ENCODE measurements around the gene GARNL3. TPM values are rescaled to one million over a fixed set of nuclear protein-coding genes. Genes with fewer than 3 reads are reported as not detected.

GARNL3 gene
- total RNA-seq, 6 experiments from 2014 or later, result 4.4 to 9.7 (median 6.1) TPM

DNA sequence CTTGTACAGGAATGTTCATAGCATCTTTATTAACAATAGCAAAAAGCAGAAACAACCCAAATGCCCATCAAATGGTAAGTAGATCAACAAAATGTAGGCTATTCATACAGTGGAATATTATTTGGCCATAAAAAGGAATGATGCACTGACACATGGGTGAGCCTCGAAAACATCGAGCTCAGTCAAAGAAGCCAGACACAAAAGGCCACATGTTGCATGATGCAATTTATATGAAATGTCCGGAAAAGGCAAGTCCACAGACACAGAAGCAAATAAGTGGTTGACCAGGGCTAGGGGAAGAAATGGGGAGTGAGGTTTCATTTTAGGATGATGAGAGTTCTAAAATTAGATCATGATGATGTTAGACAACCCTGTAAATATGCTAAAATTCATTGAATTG lies 115.9 kb downstream of the GARNL3 start:
- 89% methylated on average over 3 of the region's 3 CpGs for WGBS (ENCODE audit: insufficient coverage, low coverage, low lambda C conversion rate, missing lambda C conversion rate)

DNA sequence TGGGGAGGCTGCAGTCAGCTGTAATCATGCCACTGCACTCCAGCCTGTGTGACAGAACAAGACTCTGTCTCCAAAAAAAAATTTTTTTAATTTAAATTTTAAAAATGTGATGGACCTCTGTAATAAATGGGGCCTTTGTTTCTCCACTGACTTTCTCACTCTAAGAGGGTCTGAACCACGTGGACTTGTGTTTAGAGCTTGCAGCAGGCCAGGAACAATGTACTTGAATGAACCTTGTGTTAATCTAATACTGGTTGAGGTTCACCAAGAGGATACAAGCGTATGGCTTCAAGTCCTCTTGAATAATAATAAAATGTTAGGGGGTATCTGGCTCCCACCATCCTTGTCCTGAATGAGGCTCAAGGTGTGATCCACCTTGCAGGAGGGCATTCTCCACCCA lies 118.0 kb downstream of the GARNL3 start:
- no peaks in the 10 kb centered on the region for H3K36me3 ChIP-seq
- H3K27ac ChIP-seq, result no peak overlapping the region
- DNase-seq, result no peak
- no peaks in the 10 kb centered on the region for H3K4me1 ChIP-seq
- H3K27me3 ChIP-seq, result no peaks in the 10 kb centered on the region
- peaks cover 0 to 2% (median 0%) of the 10 kb centered on the region in 4 donors for H3K9me3 ChIP-seq
- TF ChIP-seq POLR2A (IDR thresholded peaks at IDR 0.05), result no peak
- TF ChIP-seq, protein P1, sequence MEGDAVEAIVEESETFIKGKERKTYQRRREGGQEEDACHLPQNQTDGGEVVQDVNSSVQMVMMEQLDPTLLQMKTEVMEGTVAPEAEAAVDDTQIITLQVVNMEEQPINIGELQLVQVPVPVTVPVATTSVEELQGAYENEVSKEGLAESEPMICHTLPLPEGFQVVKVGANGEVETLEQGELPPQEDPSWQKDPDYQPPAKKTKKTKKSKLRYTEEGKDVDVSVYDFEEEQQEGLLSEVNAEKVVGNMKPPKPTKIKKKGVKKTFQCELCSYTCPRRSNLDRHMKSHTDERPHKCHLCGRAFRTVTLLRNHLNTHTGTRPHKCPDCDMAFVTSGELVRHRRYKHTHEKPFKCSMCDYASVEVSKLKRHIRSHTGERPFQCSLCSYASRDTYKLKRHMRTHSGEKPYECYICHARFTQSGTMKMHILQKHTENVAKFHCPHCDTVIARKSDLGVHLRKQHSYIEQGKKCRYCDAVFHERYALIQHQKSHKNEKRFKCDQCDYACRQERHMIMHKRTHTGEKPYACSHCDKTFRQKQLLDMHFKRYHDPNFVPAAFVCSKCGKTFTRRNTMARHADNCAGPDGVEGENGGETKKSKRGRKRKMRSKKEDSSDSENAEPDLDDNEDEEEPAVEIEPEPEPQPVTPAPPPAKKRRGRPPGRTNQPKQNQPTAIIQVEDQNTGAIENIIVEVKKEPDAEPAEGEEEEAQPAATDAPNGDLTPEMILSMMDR (IDR thresholded peaks at IDR 0.05), result no peak
- no peak for ATAC-seq
- no peak overlapping the region for H3K4me3 ChIP-seq
- 57% methylated on average over 2 of the region's 2 CpGs for WGBS (ENCODE audit: insufficient coverage, low coverage, low lambda C conversion rate, missing lambda C conversion rate)
- intact Hi-C loops (cut with DNase I), result no loop called here

More for the DNA sequence above, 115.9 kb downstream of the GARNL3 start:
- Histone ChIP-seq H3K27ac (no peak overlapping the region), H3K27me3 (no peaks in the 10 kb centered on the region), H3K36me3 (no peaks in the 10 kb centered on the region), H3K4me1 (no peaks in the 10 kb centered on the region), H3K4me3 (no peak overlapping the region), H3K9me3 (peaks cover 0 to 2% (median 0%) of the 10 kb centered on the region in 4 donors)
- TF ChIP-seq, protein P1 (IDR thresholded peaks at IDR 0.05), result no peak
- no peak for TF ChIP-seq POLR2A (IDR thresholded peaks at IDR 0.05)
- DNase-seq (no peak), ATAC-seq (no peak)
- intact Hi-C loops (cut with DNase I), result no loop called here

DNA sequence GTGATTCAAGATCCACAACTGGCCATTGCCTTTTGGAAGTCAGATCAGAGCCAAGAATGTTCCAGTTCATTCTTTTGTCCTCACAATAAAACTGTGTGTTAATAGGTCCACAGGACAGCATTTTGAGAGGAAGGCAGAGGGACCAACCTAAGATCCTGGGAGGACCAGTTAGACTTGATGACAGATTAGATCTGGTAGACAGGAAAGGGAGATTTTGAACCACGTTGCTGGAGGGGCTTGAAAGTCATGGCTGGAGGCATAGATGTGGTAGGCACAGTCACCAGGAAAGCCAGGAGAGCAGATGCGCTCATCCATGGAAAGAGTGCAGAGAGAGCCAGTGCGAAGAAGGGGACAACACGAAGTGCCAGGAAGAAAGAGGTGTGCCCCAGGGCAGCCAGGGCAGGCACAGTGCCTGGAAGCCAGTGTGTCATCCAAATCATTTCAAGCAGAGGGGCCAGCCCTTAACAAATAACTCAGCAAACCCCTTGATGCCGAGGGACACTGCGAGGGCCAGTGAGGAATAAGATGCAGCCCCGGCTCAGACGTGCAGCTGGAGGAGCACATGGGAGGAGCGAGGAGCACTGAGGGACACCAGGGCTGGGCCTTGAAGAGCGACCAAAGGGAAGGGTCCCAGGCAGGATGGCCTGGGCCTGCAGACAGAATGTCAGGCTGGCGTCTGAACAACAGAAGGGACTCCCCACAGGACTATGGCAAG lies 119.6 kb downstream of the GARNL3 start:
- Histone ChIP-seq H3K27ac (no peak overlapping the region), H3K9me3 (peaks cover 0 to 2% (median 0%) of the 10 kb centered on the region in 4 donors), H3K4me1 (no peaks in the 10 kb centered on the region), H3K4me3 (no peak overlapping the region), H3K36me3 (no peaks in the 10 kb centered on the region), H3K27me3 (no peaks in the 10 kb centered on the region)
- no peak for TF ChIP-seq POLR2A (IDR thresholded peaks at IDR 0.05)
- TF ChIP-seq, protein P1 (IDR thresholded peaks at IDR 0.05), result no peak
- ATAC-seq (no peak), DNase-seq (peak in 1 of 3 donors; percentile 0)
- intact Hi-C loops (cut with DNase I), result no loop called here
- 82% methylated on average over 9 of the region's 11 CpGs for WGBS (ENCODE audit: insufficient coverage, low coverage, low lambda C conversion rate, missing lambda C conversion rate)

DNA sequence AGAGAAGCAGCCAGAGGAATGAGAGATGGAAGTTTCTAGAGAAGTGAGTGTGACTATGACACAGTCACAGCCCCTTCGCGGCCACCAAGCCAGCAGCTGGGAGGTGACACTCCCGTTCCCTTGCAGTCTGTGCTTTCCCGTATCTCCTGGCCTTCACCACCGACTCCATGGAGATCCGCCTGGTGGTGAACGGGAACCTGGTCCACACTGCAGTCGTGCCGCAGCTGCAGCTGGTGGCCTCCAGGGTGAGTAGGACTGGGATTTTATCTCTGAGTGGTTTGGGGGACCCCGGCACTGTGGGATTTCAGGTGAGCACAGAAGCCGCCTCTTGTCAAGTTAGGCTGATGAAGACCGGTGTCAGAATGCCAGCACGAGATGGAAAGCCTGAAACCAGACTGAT lies 120.3 kb downstream of the GARNL3 start:
- Histone ChIP-seq H3K36me3 (no peaks in the 10 kb centered on the region), H3K4me1 (peaks cover 0 to 5% (median 0%) of the 10 kb centered on the region in 4 donors), H3K9me3 (peaks cover 0 to 2% (median 0%) of the 10 kb centered on the region in 4 donors), H3K27ac (no peak overlapping the region), H3K27me3 (no peaks in the 10 kb centered on the region), H3K4me3 (no peak overlapping the region)
- ATAC-seq, result no peak
- peak in 1 of 3 donors; percentile 5 for DNase-seq
- no peak for TF ChIP-seq POLR2A (IDR thresholded peaks at IDR 0.05)
- TF ChIP-seq, protein P1 (IDR thresholded peaks at IDR 0.05), result no peak
- WGBS (ENCODE audit: insufficient coverage, low coverage, low lambda C conversion rate, missing lambda C conversion rate), result 61% methylated on average over 2 of the region's 13 CpGs
- intact Hi-C loops (cut with DNase I), result no loop called here

Measured in right lobe of liver (tissue), 6 donors.